ENCODE data around the gene CACNG3.

DNA sequence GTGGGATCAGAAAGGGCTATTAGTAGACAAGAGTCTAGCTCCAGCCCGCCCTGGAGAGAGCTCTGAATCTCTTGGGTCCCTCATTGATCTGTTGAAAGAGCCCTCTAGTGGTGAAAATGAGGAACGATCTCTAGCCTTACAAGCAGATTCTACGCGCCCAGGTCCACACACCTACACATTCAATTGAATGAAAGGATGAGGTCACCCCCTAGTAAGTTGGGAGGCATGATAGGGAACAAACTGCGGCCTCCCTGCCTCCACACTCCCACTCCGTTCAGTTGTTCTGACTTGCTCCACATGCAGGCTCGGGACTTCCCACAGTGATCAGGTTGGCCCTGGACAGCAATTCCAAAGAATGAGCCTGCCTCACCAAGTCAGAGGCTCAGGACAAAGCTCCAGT, 2.9 kb upstream of the CACNG3 start:
- TF ChIP-seq GATA2 (IDR thresholded peaks at IDR 0.05; ENCODE audit: low read depth, low read length) (no peak), GATA3 (IDR thresholded peaks at IDR 0.05; ENCODE audit: low read depth, low read length) (no peak)

Measured in SH-SY5Y (cell line).